Amniotic epithelial cell (primary cell): ENCODE measurements around the gene SRC.
"Not testable (repeated sequence)": the region's sequence is repeated elsewhere in the genome, so short reads cannot be mapped to it uniquely, and the experiment has no call there.

ENCODE experiments used
- DNase-seq: peaks from one replicate; pipeline ENCODE4 v3.0.0-alpha.2; 2010; ENCODE audit warnings: low read depth

SRC gene

DNA sequence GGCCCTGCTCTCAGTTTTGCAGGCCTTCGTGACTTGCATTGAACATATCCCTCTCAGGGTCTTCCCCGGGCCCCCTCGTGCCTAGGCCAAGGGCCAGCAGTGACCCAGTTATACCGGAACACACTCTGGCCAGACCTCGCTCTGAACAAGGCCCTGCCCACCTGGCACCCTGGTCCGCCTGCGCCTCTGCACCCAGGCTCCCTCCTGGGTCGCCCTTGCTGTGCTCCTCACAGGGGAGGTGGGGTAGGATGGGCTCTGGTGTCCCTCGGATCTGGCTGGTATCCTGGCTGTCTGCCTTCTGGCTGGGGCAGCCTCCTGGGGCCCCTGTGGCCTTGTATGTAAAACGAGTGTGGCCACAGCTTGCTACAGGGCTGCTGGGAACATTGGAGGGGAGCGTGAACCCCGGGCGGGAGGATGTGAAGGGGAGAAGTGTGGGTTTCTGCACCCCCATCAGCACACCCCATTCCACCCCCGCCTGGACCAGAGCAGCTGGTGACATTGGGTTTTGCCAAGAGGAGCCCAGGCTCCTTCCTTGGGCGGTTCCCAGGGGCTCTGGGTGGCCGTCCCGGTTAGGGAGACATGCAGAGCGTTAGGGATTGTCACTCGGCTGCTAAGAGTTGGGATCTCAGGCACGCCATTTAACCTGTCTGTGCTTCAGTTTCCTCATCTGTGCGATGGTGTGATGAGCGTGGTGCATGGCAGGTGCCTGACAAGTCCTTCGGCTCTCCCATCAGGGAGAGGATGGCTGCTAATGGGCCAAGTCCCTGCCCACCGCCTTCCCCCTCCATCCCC is 17.5 kb downstream of the SRC start:
- no peak for DNase-seq

- no peak for DNase-seq
These were observed 18.3 kb downstream of the SRC start for GRCh38 chr20:37364013-37364926.

GRCh38 chr20:37364927-37365272 is 19.0 kb downstream of the SRC start:
- no peak for DNase-seq

DNA sequence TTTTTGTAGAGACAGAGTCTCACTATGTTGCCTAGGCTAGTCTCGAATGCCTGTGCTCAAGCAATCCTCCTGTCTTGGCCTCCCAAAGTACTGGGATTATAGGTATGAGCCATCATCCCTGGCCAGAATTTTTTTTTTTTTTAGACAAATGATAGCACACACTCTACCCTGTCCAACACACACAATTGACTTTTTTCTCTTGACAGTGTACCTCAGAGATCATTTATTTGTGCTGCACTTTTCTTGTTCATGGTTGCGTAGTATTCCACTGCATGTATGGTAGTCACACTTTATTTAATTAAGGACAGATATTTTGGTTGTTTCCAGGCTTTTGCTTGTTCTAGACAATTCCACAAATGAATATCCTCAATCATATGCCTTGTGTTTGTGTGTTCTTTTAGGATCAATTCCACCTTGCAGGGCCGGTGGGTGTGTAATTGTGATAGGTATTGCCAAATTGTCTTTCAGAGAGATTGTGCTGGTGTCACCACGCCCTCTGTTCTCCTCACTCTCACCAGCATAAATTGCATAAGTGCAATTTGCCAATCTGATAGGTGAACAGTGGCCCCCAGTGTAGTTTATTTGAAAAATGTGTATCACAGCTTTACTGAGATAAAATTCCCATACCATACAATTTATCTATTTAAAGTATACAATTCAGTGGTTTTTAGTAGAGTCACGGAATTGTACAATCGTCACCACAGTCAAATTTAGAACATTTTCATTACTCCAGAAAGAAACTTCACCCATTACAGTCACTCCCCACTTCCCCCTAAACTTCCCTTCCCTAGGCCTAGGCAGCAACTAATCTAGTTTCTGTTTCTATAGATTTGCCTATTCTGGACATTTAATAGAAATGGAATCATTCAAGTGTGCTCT is 20.1 kb downstream of the SRC start:
- no peak for DNase-seq

DNA sequence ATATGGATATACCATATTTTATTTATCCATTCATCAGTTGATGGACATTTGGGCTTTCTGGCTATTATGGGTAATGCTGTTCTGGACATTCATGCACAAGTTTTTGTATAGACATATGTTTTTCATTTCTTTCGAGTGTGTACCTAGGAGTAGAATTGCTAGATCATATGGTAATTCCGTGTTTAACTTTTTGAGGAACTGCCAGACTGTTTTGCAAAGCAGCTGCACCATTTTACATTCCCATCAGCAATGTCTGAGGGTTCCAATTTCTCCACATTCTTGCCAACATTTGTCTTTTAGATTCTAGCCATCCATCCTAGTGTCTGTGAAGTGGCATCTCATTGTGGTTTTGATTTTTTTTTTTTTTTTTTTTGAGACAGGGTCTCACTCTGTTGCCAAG is 20.8 kb downstream of the SRC start:
- no peak for DNase-seq

DNA sequence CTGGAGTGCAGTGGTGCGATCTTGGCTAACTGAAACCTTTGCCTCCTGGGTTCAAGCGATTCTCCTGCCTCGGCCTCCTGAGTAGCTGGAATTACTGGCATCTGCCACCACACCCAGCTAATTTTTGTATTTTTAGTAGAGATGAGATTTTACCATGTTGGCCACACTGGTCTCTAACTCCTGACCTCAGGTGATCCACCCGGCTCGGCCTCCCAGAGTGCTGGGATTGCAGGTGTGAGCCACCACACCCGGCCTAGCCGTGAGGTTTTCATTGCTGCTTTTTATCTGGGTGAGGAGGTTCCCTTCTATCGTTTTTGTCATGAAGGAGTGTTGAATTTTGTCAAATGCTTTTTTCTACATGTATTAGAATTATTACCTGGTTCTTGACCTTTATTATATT is 23.9 kb downstream of the SRC start:
- DNase-seq = no peak

- DNase-seq = not testable (repeated sequence)
These were observed 25.9 kb downstream of the SRC start for GRCh38 chr20:37371845-37372244.

- no peak for DNase-seq
These were observed 26.5 kb downstream of the SRC start for GRCh38 chr20:37372441-37372840.

DNA sequence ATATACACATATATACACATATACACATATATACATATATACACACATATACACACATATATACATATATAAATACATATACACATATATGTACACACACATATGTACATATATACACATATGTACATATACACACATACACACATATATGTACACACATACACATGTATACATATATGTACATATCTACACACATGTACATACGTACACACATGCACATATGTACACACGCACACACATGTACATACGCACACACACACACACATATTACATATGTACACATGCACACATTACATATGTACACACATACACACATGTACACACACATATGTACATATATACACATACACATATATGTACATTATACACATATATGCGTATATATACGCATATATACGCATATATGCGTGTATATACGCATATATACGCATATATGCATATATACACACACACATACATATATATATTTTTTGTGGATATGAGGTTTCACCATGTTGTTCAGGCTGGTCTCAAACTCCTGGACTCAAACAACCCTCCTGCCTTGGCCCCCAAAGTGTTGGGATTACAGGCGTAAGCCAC is 27.2 kb downstream of the SRC start:
- DNase-seq = no peak

GRCh38 chr20:37375227-37375626 is 29.3 kb downstream of the SRC start:
- no peak for DNase-seq

DNA sequence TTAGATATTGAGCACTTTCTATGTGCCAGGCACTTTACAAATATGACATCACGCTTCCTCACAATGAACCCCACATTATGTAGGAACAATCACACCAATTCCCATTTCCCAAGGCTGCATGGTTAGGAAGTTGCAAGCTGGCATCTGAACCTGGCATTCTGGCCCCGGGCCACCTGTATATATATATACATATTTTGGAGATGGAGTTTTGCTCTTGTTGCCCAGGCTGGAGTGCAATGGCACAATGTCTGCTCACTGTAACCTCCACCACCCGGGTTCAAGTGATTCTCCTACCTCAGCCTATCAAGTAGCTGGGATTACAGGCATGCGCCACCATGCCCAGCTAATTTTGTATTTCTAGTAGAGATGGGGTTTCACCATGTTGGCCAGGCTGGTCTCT is 30.4 kb downstream of the SRC start:
- DNase-seq = no peak

DNA sequence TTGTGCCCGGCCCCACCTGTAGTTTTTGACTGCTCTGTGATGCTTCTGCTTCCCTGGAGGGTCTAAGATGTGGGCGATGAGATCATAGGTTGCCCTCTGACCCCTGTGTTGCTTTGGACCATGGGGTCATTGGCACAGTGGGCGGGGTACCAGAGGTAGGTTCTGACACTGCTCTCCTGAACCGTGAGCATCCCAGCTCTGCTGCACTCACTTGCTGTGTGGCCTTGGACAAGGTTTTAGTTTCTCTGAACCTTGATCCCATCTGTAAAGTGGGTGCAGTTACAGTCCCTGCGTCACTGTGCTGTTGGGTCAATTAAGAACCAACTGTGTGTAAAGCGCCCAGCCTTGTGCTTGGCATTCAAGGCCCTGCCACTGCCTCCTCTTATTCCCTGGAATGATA is 30.9 kb downstream of the SRC start:
- DNase-seq = no peak

GRCh38 chr20:37377346-37378081 is 31.6 kb downstream of the SRC start:
- no peak for DNase-seq

DNA sequence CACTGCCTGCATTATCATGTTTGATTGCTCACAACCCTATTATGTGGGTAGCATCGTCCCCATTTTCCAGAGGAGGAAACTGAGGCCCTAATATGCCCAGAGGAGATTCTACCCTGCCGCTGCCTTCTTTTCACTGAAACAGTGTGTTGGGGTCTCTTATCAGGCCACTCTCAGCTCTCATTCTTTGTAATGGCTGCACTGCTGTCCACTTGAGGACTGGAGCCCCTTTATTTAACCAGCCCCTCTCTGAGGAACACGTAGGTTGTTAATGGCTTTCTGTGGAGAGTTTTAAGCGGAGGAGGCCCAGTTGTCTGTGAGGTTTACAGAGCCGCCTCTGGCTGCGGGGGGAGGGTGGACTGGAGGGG is 32.5 kb downstream of the SRC start:
- no peak for DNase-seq

DNA sequence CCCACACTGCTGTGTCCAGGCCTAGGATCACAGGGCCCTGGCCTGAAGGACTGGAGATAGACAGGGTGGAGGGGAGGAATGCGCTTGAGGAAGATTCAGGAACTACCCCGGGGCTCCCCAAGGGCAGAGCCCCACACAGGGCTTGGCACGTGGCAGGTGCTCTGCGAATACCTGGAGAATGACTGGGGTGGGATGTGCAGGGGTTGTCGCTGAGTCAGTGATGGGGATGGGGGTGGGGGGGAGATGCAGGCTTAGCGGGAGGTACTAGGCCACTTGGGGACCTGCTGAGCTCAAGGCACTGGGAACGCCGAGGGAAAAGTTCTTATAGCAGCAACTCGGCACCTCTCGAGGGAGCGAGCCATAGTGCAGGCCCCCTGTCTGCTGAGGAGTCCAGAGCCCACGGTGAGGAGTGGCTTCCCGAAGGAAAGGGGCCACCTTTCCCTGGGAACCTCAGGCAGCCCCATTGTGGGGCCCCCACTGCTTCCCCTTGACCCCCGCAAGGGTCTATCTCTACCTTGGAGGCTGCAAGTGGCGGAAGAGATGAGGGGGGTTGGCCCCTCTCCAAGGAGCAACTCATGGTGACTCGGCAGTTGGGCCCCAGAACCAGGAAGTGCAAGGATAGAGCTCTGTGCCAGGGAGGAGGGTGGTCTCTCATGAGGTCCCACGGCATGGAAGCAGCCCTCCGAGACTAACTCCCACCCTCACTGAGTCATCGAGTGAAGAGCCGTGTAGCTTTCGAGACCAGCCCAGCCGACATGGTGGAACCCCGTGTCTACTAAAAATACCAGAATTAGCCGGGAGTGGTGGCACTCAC is 33.1 kb downstream of the SRC start:
- DNase-seq = peak; percentile 17

- peak; percentile 76 for DNase-seq
These were observed 34.3 kb downstream of the SRC start for GRCh38 chr20:37379967-37380828.

- no peak for DNase-seq
These were observed 35.1 kb downstream of the SRC start for GRCh38 chr20:37380864-37381579.

DNA sequence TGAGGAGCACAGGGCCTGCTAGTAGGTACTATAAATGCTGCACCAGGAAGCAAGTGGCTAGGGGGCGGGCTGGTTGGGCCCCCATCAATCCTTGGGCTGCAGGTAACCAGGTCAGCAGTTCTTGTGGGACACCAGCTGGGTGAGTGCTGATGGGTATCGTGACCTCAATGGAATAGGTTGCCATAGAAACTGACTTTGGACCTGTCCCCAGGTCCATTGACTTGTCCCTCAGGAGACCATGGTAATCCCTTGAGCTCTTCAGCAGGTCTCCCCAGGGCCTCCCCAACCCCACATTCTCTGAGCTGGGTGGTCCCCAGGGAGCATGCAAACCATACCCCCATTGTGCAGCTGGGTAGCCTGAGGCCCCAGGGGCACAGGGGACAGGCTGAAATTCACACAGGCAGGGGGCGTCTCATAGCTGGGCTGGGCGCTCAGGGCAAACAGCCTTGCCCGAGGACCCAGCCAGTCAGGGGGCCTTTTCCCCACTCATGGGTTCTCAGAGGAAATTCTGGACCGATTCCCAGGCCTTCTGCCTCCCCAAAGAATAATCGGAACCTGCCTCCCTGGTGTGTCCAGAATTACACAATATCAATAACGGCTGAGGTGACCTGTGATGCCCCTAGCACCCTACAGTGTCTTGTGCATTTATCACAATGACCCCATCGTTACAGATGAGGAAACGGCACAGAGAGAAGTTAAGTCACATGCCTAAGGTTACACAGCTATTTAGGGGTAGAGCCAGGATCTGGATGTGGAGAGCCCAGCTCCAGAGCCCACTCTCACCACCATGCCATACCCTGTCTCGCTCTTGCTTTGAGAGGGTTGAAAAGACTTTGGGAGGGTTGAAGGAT is 35.9 kb downstream of the SRC start:
- no peak for DNase-seq
